Fibroblast of villous mesenchyme (primary cell): ENCODE results near the gene CAMKMT. TPM values are rescaled to one million over a fixed set of nuclear protein-coding genes. Genes with fewer than 3 reads are reported as not detected.

Experiments used
- DNase-seq: peaks from one replicate; pipeline ENCODE4 v3.0.0-alpha.2; 2010; ENCODE audit warnings: low read depth
- H3K4me3 ChIP-seq: 2 replicates; pipeline ENCODE4 v1.5.1; 2011; ENCODE audit warnings: low read depth, mild to moderate bottlenecking, low read length
- total RNA-seq: library from RNA; depleted of rRNA; stranded (reverse); fragments of >200 nt; gene quantifications from 2 replicates; pipeline ENCODE4 v1.2.3, GENCODE V29; 2012
- TF ChIP-seq, protein P1 (sequence below): IDR thresholded peaks from 2 replicates; pipeline ENCODE4 v1.5.1; 2012; ENCODE audit warnings: low read depth, mild to moderate bottlenecking, low read length; ENCODE audit not compliant: insufficient read depth

The CAMKMT gene
- total RNA-seq, 1 donor = 9.9 TPM

DNA sequence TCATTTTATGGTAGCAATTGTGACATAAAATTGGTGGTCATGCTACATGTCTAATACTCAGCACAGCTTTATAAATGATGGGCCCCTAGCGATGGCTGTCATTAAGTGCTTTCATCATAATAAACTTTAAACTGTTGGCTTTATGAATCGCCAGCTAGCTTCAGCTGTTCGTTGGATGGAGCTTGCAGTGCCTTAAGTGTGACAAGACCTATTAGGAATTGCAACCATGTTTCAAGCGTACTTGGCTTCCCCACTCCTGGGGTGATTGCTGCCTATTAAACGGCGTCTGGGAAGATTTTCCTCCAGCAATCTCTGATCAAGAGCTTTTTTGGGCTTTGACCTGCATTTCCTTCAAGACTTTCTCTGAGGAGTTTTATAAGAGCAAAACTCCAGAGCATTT lies 415.3 kb downstream of the CAMKMT start:
- DNase-seq = no peak
- TF ChIP-seq, protein P1, sequence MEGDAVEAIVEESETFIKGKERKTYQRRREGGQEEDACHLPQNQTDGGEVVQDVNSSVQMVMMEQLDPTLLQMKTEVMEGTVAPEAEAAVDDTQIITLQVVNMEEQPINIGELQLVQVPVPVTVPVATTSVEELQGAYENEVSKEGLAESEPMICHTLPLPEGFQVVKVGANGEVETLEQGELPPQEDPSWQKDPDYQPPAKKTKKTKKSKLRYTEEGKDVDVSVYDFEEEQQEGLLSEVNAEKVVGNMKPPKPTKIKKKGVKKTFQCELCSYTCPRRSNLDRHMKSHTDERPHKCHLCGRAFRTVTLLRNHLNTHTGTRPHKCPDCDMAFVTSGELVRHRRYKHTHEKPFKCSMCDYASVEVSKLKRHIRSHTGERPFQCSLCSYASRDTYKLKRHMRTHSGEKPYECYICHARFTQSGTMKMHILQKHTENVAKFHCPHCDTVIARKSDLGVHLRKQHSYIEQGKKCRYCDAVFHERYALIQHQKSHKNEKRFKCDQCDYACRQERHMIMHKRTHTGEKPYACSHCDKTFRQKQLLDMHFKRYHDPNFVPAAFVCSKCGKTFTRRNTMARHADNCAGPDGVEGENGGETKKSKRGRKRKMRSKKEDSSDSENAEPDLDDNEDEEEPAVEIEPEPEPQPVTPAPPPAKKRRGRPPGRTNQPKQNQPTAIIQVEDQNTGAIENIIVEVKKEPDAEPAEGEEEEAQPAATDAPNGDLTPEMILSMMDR = no peak

GRCh38 chr2:44777537-44777936 lies 415.8 kb downstream of the CAMKMT start:
- TF ChIP-seq, protein P1 = no peak
- DNase-seq = no peak
- no peak overlapping the region for H3K4me3 ChIP-seq

More for the DNA sequence above, 415.3 kb downstream of the CAMKMT start:
- no peak overlapping the region for H3K4me3 ChIP-seq

DNA sequence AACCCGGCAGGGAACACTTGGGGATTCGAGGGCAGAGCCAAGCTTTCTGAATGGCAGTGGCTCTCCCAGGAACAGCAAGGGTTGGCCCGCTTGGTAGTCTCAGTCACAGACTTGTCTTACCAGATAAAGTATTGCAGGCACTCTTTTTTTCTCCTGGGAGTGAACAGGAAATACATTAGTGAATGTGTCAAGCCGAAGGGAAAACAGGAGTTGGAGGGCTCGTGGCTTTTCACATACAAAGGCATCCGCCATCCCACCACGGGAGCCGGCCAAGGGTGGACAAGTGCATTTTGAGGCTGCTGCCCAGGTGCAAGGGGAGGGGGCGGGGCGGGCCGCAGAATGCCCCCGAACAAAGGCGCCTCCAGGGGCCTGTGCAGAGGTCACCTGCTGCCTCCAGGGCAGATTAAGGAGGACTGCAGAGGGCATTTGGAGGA lies 416.5 kb downstream of the CAMKMT start:
- TF ChIP-seq, protein P1 = no peak
- DNase-seq = no peak
- H3K4me3 ChIP-seq = no peak overlapping the region

DNA sequence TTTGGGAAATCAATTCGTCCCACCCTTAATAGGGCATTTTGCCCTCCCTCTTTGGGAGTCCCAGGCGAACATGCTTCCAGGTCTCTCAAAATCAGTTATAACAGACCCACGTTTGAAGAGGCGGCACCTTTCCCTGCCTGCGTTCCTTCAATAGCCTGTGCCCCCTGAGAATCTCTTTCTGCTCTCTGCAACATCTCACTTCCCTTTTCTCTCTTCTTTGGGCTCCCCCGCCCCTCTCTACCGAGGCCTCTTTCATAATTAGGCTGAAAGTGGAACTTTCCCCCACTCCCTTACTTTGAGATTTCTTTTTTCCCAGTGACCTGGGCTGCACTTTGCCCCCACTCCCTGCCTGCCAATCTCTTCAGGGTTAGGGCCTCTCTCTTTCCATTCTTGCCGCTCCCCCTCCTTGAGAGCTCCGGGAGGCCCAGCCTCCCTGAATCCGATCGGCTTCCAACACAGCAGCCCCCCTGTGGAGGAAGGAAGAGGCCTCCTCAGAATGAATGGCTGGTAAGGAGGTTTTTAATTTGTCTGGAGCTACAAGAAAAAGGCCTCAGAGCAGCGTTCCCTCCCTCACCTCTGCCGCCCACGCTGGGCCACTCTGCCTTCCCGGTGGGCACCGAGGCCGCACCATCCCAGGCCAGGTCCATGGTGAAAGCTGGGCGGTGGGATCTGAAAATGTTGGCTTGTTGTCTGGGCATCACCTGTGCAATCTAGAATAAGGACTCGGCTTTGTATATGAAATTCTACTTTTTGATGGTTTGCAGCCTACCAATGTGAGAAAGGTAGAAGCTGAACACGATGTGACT lies 417.1 kb downstream of the CAMKMT start:
- TF ChIP-seq, protein P1 = no peak
- H3K4me3 ChIP-seq = no peak overlapping the region
- no peak for DNase-seq

- no peak overlapping the region for H3K4me3 ChIP-seq
- DNase-seq = no peak
- TF ChIP-seq, protein P1 = no peak
Measured at GRCh38 chr2:44779793-44780192, 418.0 kb downstream of the CAMKMT start.

GRCh38 chr2:44780406-44780805 lies 418.7 kb downstream of the CAMKMT start:
- TF ChIP-seq, protein P1 = no peak
- H3K4me3 ChIP-seq = no peak overlapping the region
- DNase-seq = no peak
